ENCODE measurements around the gene PRKCZ.

- TF ChIP-seq GABPA (IDR thresholded peaks at IDR 0.05; ENCODE audit: low read depth): no peak
- TF ChIP-seq POLR2AphosphoS5 (IDR thresholded peaks at IDR 0.05; ENCODE audit: low read depth): no peak
- TF ChIP-seq, protein P1, sequence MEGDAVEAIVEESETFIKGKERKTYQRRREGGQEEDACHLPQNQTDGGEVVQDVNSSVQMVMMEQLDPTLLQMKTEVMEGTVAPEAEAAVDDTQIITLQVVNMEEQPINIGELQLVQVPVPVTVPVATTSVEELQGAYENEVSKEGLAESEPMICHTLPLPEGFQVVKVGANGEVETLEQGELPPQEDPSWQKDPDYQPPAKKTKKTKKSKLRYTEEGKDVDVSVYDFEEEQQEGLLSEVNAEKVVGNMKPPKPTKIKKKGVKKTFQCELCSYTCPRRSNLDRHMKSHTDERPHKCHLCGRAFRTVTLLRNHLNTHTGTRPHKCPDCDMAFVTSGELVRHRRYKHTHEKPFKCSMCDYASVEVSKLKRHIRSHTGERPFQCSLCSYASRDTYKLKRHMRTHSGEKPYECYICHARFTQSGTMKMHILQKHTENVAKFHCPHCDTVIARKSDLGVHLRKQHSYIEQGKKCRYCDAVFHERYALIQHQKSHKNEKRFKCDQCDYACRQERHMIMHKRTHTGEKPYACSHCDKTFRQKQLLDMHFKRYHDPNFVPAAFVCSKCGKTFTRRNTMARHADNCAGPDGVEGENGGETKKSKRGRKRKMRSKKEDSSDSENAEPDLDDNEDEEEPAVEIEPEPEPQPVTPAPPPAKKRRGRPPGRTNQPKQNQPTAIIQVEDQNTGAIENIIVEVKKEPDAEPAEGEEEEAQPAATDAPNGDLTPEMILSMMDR (IDR thresholded peaks at IDR 0.05; ENCODE audit: insufficient read depth, low read length): no peak
- no peak for TF ChIP-seq SPI1 (IDR thresholded peaks at IDR 0.05; ENCODE audit: borderline replicate concordance, low read depth)
- TF ChIP-seq REST (IDR thresholded peaks at IDR 0.05; ENCODE audit: insufficient replicate concordance, low read depth): no peak
Observed at GRCh38 chr1:2018217-2019171, 31.7 kb upstream of the PRKCZ start.

All from HL-60 (cell line).